ACC112 (cell line): Measurements from ENCODE around the gene CILP.
"Not testable (repeated sequence)": the region's sequence is repeated elsewhere in the genome, so short reads cannot be mapped to it uniquely, and the experiment has no call there.

Source experiments
- H2AFZ ChIP-seq: fragments of 200-600 bp; sonication (generic); one replicate; pipeline ENCODE4 v1.6.0; 2017; ENCODE audit warnings: antibody characterized with exemption, low read length; ENCODE audit not compliant: unreplicated experiment
- H3K27ac ChIP-seq: fragments of 200-600 bp; sonication (generic); 2 replicates; pipeline ENCODE4 v1.5.1; 2014; ENCODE audit warnings: low read depth, mild to moderate bottlenecking, antibody characterized with exemption, low read length, moderate library complexity
- H3K27me3 ChIP-seq: fragments of 200-600 bp; sonication (generic); 2 replicates; pipeline ENCODE4 v1.6.1; 2014; ENCODE audit warnings: mild to moderate bottlenecking, antibody characterized with exemption, low read length, moderate library complexity, mixed read lengths; ENCODE audit not compliant: insufficient read depth
- H3K36me3 ChIP-seq: fragments of 200-600 bp; sonication (generic); 2 replicates; pipeline ENCODE4 v1.6.1; 2016; ENCODE audit warnings: mild to moderate bottlenecking, antibody characterized with exemption, low read length, moderate library complexity, mixed read lengths; ENCODE audit not compliant: insufficient read depth
- H3K4me1 ChIP-seq: fragments of 200-600 bp; sonication (generic); one replicate; pipeline ENCODE4 v1.6.1; 2016; ENCODE audit warnings: low read length, mixed read lengths; ENCODE audit not compliant: insufficient read depth, unreplicated experiment, control insufficient read depth
- H3K4me3 ChIP-seq: fragments of 200-600 bp; sonication (generic); 2 replicates; pipeline ENCODE4 v1.5.1; 2014; ENCODE audit warnings: mild to moderate bottlenecking, low read depth, low read length
- H3K79me2 ChIP-seq: fragments of 200-600 bp; sonication (generic); one replicate; pipeline ENCODE4 v1.6.0; 2016; ENCODE audit warnings: low read length; ENCODE audit not compliant: control insufficient read depth, unreplicated experiment, insufficient read depth

Gene CILP

GRCh38 chr15:65246026-65246714 is 34.9 kb upstream of the CILP start:
- Histone ChIP-seq H3K27me3 (no peaks in the 10 kb centered on the region), H3K36me3 (no peaks in the 10 kb centered on the region), H3K4me3 (no peak overlapping the region), H3K27ac (no peak overlapping the region), H2AFZ (no peak overlapping the region), H3K79me2 (no peaks in the 10 kb centered on the region), H3K4me1 (no peaks in the 10 kb centered on the region)

GRCh38 chr15:65245096-65245856 is 34.0 kb upstream of the CILP start:
- H3K4me1 ChIP-seq = no peaks in the 10 kb centered on the region
- no peaks in the 10 kb centered on the region for H3K79me2 ChIP-seq
- no peaks in the 10 kb centered on the region for H3K27me3 ChIP-seq
- no peaks in the 10 kb centered on the region for H3K36me3 ChIP-seq
- H3K27ac ChIP-seq = no peak overlapping the region
- no peak overlapping the region for H2AFZ ChIP-seq
- H3K4me3 ChIP-seq = no peak overlapping the region

GRCh38 chr15:65244638-65245037 is 33.4 kb upstream of the CILP start:
- H3K4me1 ChIP-seq = no peaks in the 10 kb centered on the region
- H2AFZ ChIP-seq = no peak overlapping the region
- H3K79me2 ChIP-seq = no peaks in the 10 kb centered on the region
- no peaks in the 10 kb centered on the region for H3K27me3 ChIP-seq
- no peak overlapping the region for H3K4me3 ChIP-seq
- no peak overlapping the region for H3K27ac ChIP-seq
- H3K36me3 ChIP-seq = no peaks in the 10 kb centered on the region

- H3K79me2 ChIP-seq, H3K4me3 ChIP-seq, H2AFZ ChIP-seq: not testable (repeated sequence)
Measured at GRCh38 chr15:65236443-65236842, 25.2 kb upstream of the CILP start.

GRCh38 chr15:65233696-65234095 is 22.4 kb upstream of the CILP start:
- Histone ChIP-seq H3K4me1 (peaks cover 6% of the 10 kb centered on the region), H3K79me2 (no peaks in the 10 kb centered on the region), H3K27me3 (no peaks in the 10 kb centered on the region), H3K27ac (no peak overlapping the region), H2AFZ (no peak overlapping the region), H3K4me3 (no peak overlapping the region), H3K36me3 (no peaks in the 10 kb centered on the region)

More at GRCh38 chr15:65236443-65236842, 25.2 kb upstream of the CILP start:
- H3K36me3 ChIP-seq, H3K27ac ChIP-seq, H3K4me1 ChIP-seq, H3K27me3 ChIP-seq: not testable (repeated sequence)

- Histone ChIP-seq H2AFZ (no peak overlapping the region), H3K27me3 (no peaks in the 10 kb centered on the region), H3K36me3 (no peaks in the 10 kb centered on the region), H3K27ac (no peak overlapping the region), H3K4me3 (no peak overlapping the region), H3K79me2 (no peaks in the 10 kb centered on the region), H3K4me1 (peaks cover 6% of the 10 kb centered on the region)
Measured at GRCh38 chr15:65232520-65232919, 21.2 kb upstream of the CILP start.

GRCh38 chr15:65231306-65231705 is 20.0 kb upstream of the CILP start:
- no peaks in the 10 kb centered on the region for H3K27me3 ChIP-seq
- H3K36me3 ChIP-seq = no peaks in the 10 kb centered on the region
- no peaks in the 10 kb centered on the region for H3K79me2 ChIP-seq
- no peaks in the 10 kb centered on the region for H3K4me1 ChIP-seq
- no peak overlapping the region for H3K27ac ChIP-seq
- no peak overlapping the region for H3K4me3 ChIP-seq
- H2AFZ ChIP-seq = no peak overlapping the region

GRCh38 chr15:65226901-65227300 is 15.6 kb upstream of the CILP start:
- H2AFZ ChIP-seq, H3K27me3 ChIP-seq, H3K27ac ChIP-seq, H3K36me3 ChIP-seq, H3K79me2 ChIP-seq, H3K4me1 ChIP-seq, H3K4me3 ChIP-seq: not testable (repeated sequence)

GRCh38 chr15:65226221-65226620 is 14.9 kb upstream of the CILP start:
- Histone ChIP-seq H3K4me3 (no peak overlapping the region), H3K27me3 (no peaks in the 10 kb centered on the region), H3K36me3 (no peaks in the 10 kb centered on the region), H3K79me2 (no peaks in the 10 kb centered on the region), H2AFZ (no peak overlapping the region), H3K27ac (no peak overlapping the region), H3K4me1 (no peaks in the 10 kb centered on the region)

GRCh38 chr15:65223996-65224395 is 12.7 kb upstream of the CILP start:
- H3K4me1 ChIP-seq = no peaks in the 10 kb centered on the region
- H3K36me3 ChIP-seq = no peaks in the 10 kb centered on the region
- no peak overlapping the region for H3K4me3 ChIP-seq
- no peak overlapping the region for H2AFZ ChIP-seq
- no peak overlapping the region for H3K27ac ChIP-seq
- no peaks in the 10 kb centered on the region for H3K27me3 ChIP-seq
- H3K79me2 ChIP-seq = no peaks in the 10 kb centered on the region

GRCh38 chr15:65222891-65223290 is 11.6 kb upstream of the CILP start:
- Histone ChIP-seq H3K4me1 (no peaks in the 10 kb centered on the region), H3K36me3 (no peaks in the 10 kb centered on the region), H3K27me3 (no peaks in the 10 kb centered on the region), H3K79me2 (no peaks in the 10 kb centered on the region), H3K27ac (no peak overlapping the region), H2AFZ (no peak overlapping the region), H3K4me3 (no peak overlapping the region)
